ENCODE data around the gene NPHP4.

GRCh38 chr1:5859766-5860165, 132.5 kb downstream of the NPHP4 start:
- TF ChIP-seq CTCF (IDR thresholded peaks at IDR 0.05) (no peak), POLR2A (IDR thresholded peaks at IDR 0.05) (no peak)
